GM12878 (cell line): ENCODE data around the gene RGS6. TPM values are rescaled to one million over a fixed set of nuclear protein-coding genes. Genes with fewer than 3 reads are reported as not detected.

Source experiments
- ATF7 ChIP-seq: fragments of 450-650 bp; IDR thresholded peaks from 2 replicates; pipeline ENCODE4 v1.6.1; 2016; ENCODE audit warnings: low read depth, mild to moderate bottlenecking
- BCL11A ChIP-seq: IDR thresholded peaks from 2 replicates; pipeline ENCODE4 v1.6.1; 2011; ENCODE audit warnings: low read depth, low read length
- CHD1 ChIP-seq: IDR thresholded peaks from 2 replicates; pipeline ENCODE4 v1.6.1; 2012; ENCODE audit warnings: low read depth, low read length, improper control_type of control experiment
- CUX1 ChIP-seq: IDR thresholded peaks from 2 replicates; pipeline ENCODE4 v1.6.1; 2012; ENCODE audit warnings: improper control_type of control experiment, low read depth, low read length; ENCODE audit not compliant: insufficient replicate concordance
- DPF2 ChIP-seq: fragments of 450-650 bp; IDR thresholded peaks from 2 replicates; pipeline ENCODE4 v1.6.1; 2017; ENCODE audit warnings: mild to moderate bottlenecking
- EP300 ChIP-seq, 2 experiments: fragments of 150-350 bp in 1 of 2; IDR thresholded peaks; 2 replicates each; pipeline ENCODE4 v1.6.1; 2011 to 2012; ENCODE audit warnings: low read depth in 2 of 2, low read length in 2 of 2, borderline replicate concordance in 1 of 2, improper control_type of control experiment in 1 of 2, inconsistent platforms in 1 of 2; ENCODE audit not compliant: control insufficient read depth in 1 of 2
- GATAD2B ChIP-seq: fragments of 450-650 bp; conservative IDR thresholded peaks from 2 replicates; pipeline ENCODE4 v1.6.1; 2017; ENCODE audit warnings: low read depth, mild to moderate bottlenecking, moderate library complexity
- IRF4 ChIP-seq: IDR thresholded peaks from 2 replicates; pipeline ENCODE4 v1.6.1; 2011; ENCODE audit warnings: low read depth, low read length
- MAX ChIP-seq: IDR thresholded peaks from 2 replicates; pipeline ENCODE4 v1.6.1; 2012; ENCODE audit warnings: low read depth, low read length, improper control_type of control experiment
- MEF2B ChIP-seq: fragments of 450-650 bp; IDR thresholded peaks from 2 replicates; pipeline ENCODE4 v1.6.1; 2018; ENCODE audit warnings: mild to moderate bottlenecking, moderate library complexity; ENCODE audit not compliant: partially characterized antibody, poor library complexity, severe bottlenecking
- RAD21 ChIP-seq: IDR thresholded peaks from 2 replicates; pipeline ENCODE4 v1.6.1; 2011; ENCODE audit warnings: mild to moderate bottlenecking, low read depth, low read length, moderate library complexity; ENCODE audit not compliant: insufficient read depth
- RBBP5 ChIP-seq: fragments of 200-600 bp; sonication (generic); conservative IDR thresholded peaks from 2 replicates; pipeline ENCODE4 v1.6.1; 2016
- RELA ChIP-seq: fragments of 450-650 bp; IDR thresholded peaks from 2 replicates; pipeline ENCODE4 v1.8.0; 2014; ENCODE audit warnings: borderline replicate concordance; ENCODE audit not compliant: partially characterized antibody
- SMARCA5 ChIP-seq: fragments of 450-650 bp; IDR thresholded peaks from 2 replicates; pipeline ENCODE4 v1.6.1; 2017; ENCODE audit warnings: mild to moderate bottlenecking
- STAT1 ChIP-seq: fragments of 450-650 bp; conservative IDR thresholded peaks from 2 replicates; pipeline ENCODE4 v1.6.1; 2014; ENCODE audit warnings: antibody characterized with exemption, mild to moderate bottlenecking
- STAT3 ChIP-seq: IDR thresholded peaks from 2 replicates; pipeline ENCODE4 v1.6.1; 2011; ENCODE audit warnings: low read depth, low read length, improper control_type of control experiment
- TARDBP ChIP-seq: IDR thresholded peaks from 2 replicates; pipeline ENCODE4 v1.6.1; 2016; ENCODE audit warnings: borderline replicate concordance
- TCF3 ChIP-seq: IDR thresholded peaks from 2 replicates; pipeline ENCODE4 v1.6.1; 2012; ENCODE audit warnings: low read depth, mild to moderate bottlenecking, low read length, borderline replicate concordance; ENCODE audit not compliant: insufficient read depth
- YBX1 ChIP-seq: fragments of 450-650 bp; IDR thresholded peaks from 2 replicates; pipeline ENCODE4 v1.6.1; 2016; ENCODE audit warnings: antibody characterized with exemption
- polyA plus RNA-seq, 11 experiments: library from polyadenylated mRNA; depleted of rRNA in 4 of 11; unstranded in 6 of 11; stranded (reverse) in 5 of 11; fragments of >200 nt; fragmentation: Nextera tagmentation in 4 of 11; fragmentation: Illumina TruSeq in 1 of 11; extraction: Ambion mirVana in 4 of 11; extraction: Trizol in 1 of 11; gene quantifications; 1 replicate in 1 of 11; 2 replicates in 10 of 11; pipeline versions ENCODE4 v1.2.1 to v1.2.3, GENCODE V29; 2011 to 2016; ENCODE audit warnings: inconsistent platforms in 2 of 11, missing spikeins in 2 of 11, low read depth in 1 of 11
- total RNA-seq, 4 experiments: library from RNA; depleted of rRNA in 3 of 4; stranded (reverse); fragments of >200 nt in 3 of 4; fragmentation: Illumina TruSeq in 1 of 4; extraction: Trizol in 1 of 4; gene quantifications; 2 replicates each; pipeline versions ENCODE4 v1.2.1 to v1.2.3, GENCODE V29; 2013 to 2021

RGS6 gene
- total and polyA plus RNA-seq, 10 of the 15 experiments (the other 5 are each of a cell fraction or from before 2014, with no cell fraction given) = 3.9 to 18.1 (median 12.4) TPM

- TF ChIP-seq DPF2 (peak; percentile 48), STAT1 (no peak), MEF2B (peak; percentile 53), TARDBP (no peak), YBX1 (no peak), SMARCA5 (no peak), GATAD2B (no peak), BCL11A (peak; percentile 41; the same call in 1 of the 2 replicates), TCF3 (no peak), STAT3 (no peak), ATF7 (0 out of 2 replicates have a peak, but pooled peaks have one; percentile 17), RAD21 (no peak), RELA (no peak), EP300 (IDR thresholded peaks at IDR 0.05; ENCODE audit: borderline replicate concordance in 1 of 2, control insufficient read depth in 1 of 2, low read depth in 2 of 2, low read length in 2 of 2) (peak in 1 of 2 experiments; percentile 24; a peak in 1 of 4 replicates), IRF4 (no peak), CUX1 (no peak), RBBP5 (no peak), MAX (no peak), CHD1 (no peak)
Observed at GRCh38 chr14:72443991-72444441, 511.8 kb downstream of the RGS6 start (continued).
